GM19468 (cell line): Measurements from ENCODE around the gene AP1S3.
A peak's percentile ranks its signal among the peaks of the same experiment; 100 is the strongest.
"Not testable (repeated sequence)": the region's sequence is repeated elsewhere in the genome, so short reads cannot be mapped to it uniquely, and the experiment has no call there.

Source experiments
- ATAC-seq: cut with Tn5 transposase; IDR thresholded peaks from one replicate; pipeline ENCODE4 v1.9.1; 2021; ENCODE audit warnings: mild to moderate bottlenecking, moderate library complexity, moderate number of reproducible peaks; ENCODE audit not compliant: unreplicated experiment; ENCODE audit errors: extremely low read depth

Gene AP1S3

GRCh38 chr2:223854741-223855140, 17.4 kb upstream of the AP1S3 start:
- ATAC-seq = peak; percentile 65

GRCh38 chr2:223853425-223853837, 16.0 kb upstream of the AP1S3 start:
- no peak for ATAC-seq

GRCh38 chr2:223852281-223852795, 15.0 kb upstream of the AP1S3 start:
- ATAC-seq = no peak

- ATAC-seq = no peak
These were observed 10.0 kb upstream of the AP1S3 start for GRCh38 chr2:223847410-223847809.

- ATAC-seq = no peak
These were observed 9.1 kb upstream of the AP1S3 start for GRCh38 chr2:223846515-223846914.

- ATAC-seq = no peak
These were observed 4.2 kb upstream of the AP1S3 start for GRCh38 chr2:223841436-223842190.

- ATAC-seq = peak; percentile 43
These were observed 1.5 kb downstream of the AP1S3 start for GRCh38 chr2:223835701-223836532.

GRCh38 chr2:223834431-223834830, 3.0 kb downstream of the AP1S3 start:
- no peak for ATAC-seq

GRCh38 chr2:223832241-223832903, 5.0 kb downstream of the AP1S3 start:
- ATAC-seq = no peak

- no peak for ATAC-seq
These were observed 8.3 kb downstream of the AP1S3 start for GRCh38 chr2:223829128-223829527.

- ATAC-seq = no peak
These were observed 9.1 kb downstream of the AP1S3 start for GRCh38 chr2:223828314-223828713.

GRCh38 chr2:223826995-223827394, 10.4 kb downstream of the AP1S3 start:
- no peak for ATAC-seq

GRCh38 chr2:223824301-223824700, 13.1 kb downstream of the AP1S3 start:
- no peak for ATAC-seq

- no peak for ATAC-seq
These were observed 14.6 kb downstream of the AP1S3 start for GRCh38 chr2:223822818-223823217.

GRCh38 chr2:223820549-223820948, 16.8 kb downstream of the AP1S3 start:
- ATAC-seq = no peak

GRCh38 chr2:223819891-223820290, 17.5 kb downstream of the AP1S3 start:
- no peak for ATAC-seq

- ATAC-seq = no peak
These were observed 21.4 kb downstream of the AP1S3 start for GRCh38 chr2:223815884-223816570.

GRCh38 chr2:223815186-223815883, 22.0 kb downstream of the AP1S3 start:
- ATAC-seq = no peak

- not testable (repeated sequence) for ATAC-seq
These were observed 22.6 kb downstream of the AP1S3 start for GRCh38 chr2:223814764-223815163.
